HG03135 (cell line): ENCODE measurements around the gene KRT34.
"Not testable (repeated sequence)": the region's sequence is repeated elsewhere in the genome, so short reads cannot be mapped to it uniquely, and the experiment has no call there.

Experiments used
- ATAC-seq: cut with Tn5 transposase; IDR thresholded peaks from one replicate; pipeline ENCODE4 v1.9.1; 2021; ENCODE audit warnings: mild to moderate bottlenecking, moderate library complexity; ENCODE audit not compliant: unreplicated experiment

Gene KRT34

GRCh38 chr17:41369023-41369422 is 13.1 kb downstream of the KRT34 start:
- no peak for ATAC-seq

- ATAC-seq: no peak
Observed at GRCh38 chr17:41367426-41368075, 14.6 kb downstream of the KRT34 start.

GRCh38 chr17:41366070-41366469 is 16.0 kb downstream of the KRT34 start:
- no peak for ATAC-seq

GRCh38 chr17:41363881-41364280 is 18.2 kb downstream of the KRT34 start:
- no peak for ATAC-seq

- no peak for ATAC-seq
Observed at GRCh38 chr17:41360296-41360995, 21.7 kb downstream of the KRT34 start.

- ATAC-seq: no peak
Observed at GRCh38 chr17:41354536-41354935, 27.6 kb downstream of the KRT34 start.

- no peak for ATAC-seq
Observed at GRCh38 chr17:41352597-41353366, 29.3 kb downstream of the KRT34 start.

GRCh38 chr17:41351177-41351576 is 30.9 kb downstream of the KRT34 start:
- ATAC-seq: no peak

GRCh38 chr17:41350381-41350878 is 31.7 kb downstream of the KRT34 start, which contains the start of gene KRT33A:
KRT33A (minus strand) TSS chr17:41350828; CDS start chr17:41350767, 61 bp downstream.
- not testable (repeated sequence) for ATAC-seq

- no peak for ATAC-seq
Observed at GRCh38 chr17:41347869-41348760, 34.0 kb downstream of the KRT34 start.

GRCh38 chr17:41346421-41346820 is 35.7 kb downstream of the KRT34 start:
- not testable (repeated sequence) for ATAC-seq

- no peak for ATAC-seq
Observed at GRCh38 chr17:41345992-41346391, 36.1 kb downstream of the KRT34 start.

GRCh38 chr17:41343029-41343428 is 39.1 kb downstream of the KRT34 start:
- ATAC-seq: no peak

- no peak for ATAC-seq
Observed at GRCh38 chr17:41340934-41341861, 40.9 kb downstream of the KRT34 start.

GRCh38 chr17:41340494-41340893 is 41.6 kb downstream of the KRT34 start:
- ATAC-seq: no peak

GRCh38 chr17:41339571-41340172 is 42.4 kb downstream of the KRT34 start:
- ATAC-seq: no peak

- ATAC-seq: no peak
Observed at GRCh38 chr17:41338961-41339485, 43.1 kb downstream of the KRT34 start.

- ATAC-seq: no peak
Observed at GRCh38 chr17:41335747-41336146, 46.4 kb downstream of the KRT34 start.
